Neuronal stem cell (in vitro differentiated cells): ENCODE data around the gene RTP4.

Source experiments
- DNase-seq: peaks from one replicate; pipeline ENCODE4 v3.0.0-alpha.2; 2013; ENCODE audit warnings: low spot score
- H2AFZ ChIP-seq: one replicate; pipeline ENCODE4 v1.6.1; 2013; ENCODE audit warnings: mild to moderate bottlenecking, low read length, inconsistent platforms
- H2AK5ac ChIP-seq: 2 replicates; pipeline ENCODE4 v1.6.1; 2013; ENCODE audit warnings: low read depth, mild to moderate bottlenecking, inconsistent platforms, low read length, moderate library complexity, mixed read lengths
- H2BK120ac ChIP-seq: 2 replicates; pipeline ENCODE4 v1.6.1; 2013; ENCODE audit warnings: low read depth, mild to moderate bottlenecking, inconsistent platforms, low read length, moderate library complexity, mixed read lengths
- H2BK12ac ChIP-seq: one replicate; pipeline ENCODE4 v1.6.1; 2013; ENCODE audit warnings: low read length, inconsistent platforms
- H2BK15ac ChIP-seq: 2 replicates; pipeline ENCODE4 v1.6.1; 2013; ENCODE audit warnings: mild to moderate bottlenecking, low read length, inconsistent platforms, mixed read lengths
- H2BK5ac ChIP-seq: one replicate; pipeline ENCODE4 v1.6.1; 2013; ENCODE audit warnings: inconsistent platforms, mild to moderate bottlenecking, low read length, moderate library complexity
- H3K14ac ChIP-seq: one replicate; pipeline ENCODE4 v1.6.1; 2013; ENCODE audit warnings: low read length, inconsistent platforms
- H3K18ac ChIP-seq: 2 replicates; pipeline ENCODE4 v1.6.1; 2013; ENCODE audit warnings: low read length, inconsistent platforms
- H3K23ac ChIP-seq: 2 replicates; pipeline ENCODE4 v1.6.1; 2013; ENCODE audit warnings: low read depth, mild to moderate bottlenecking, mixed read lengths, low read length, inconsistent platforms; ENCODE audit not compliant: poor library complexity
- H3K27ac ChIP-seq: replicated peaks from 3 replicates; pipeline ENCODE4 v1.5.1; 2013; ENCODE audit warnings: low read length, inconsistent platforms
- H3K27me3 ChIP-seq, 3 experiments: 2 replicates each; pipeline ENCODE4 v1.6.1; 2013; ENCODE audit warnings: low read length in 3 of 3, mild to moderate bottlenecking in 2 of 3, inconsistent platforms in 1 of 3, low read depth in 1 of 3, mixed read lengths in 1 of 3, moderate library complexity in 1 of 3; ENCODE audit not compliant: control insufficient read depth in 3 of 3, insufficient read depth in 3 of 3
- H3K36me3 ChIP-seq, 2 donors: replicated peaks in 1 of 2; 2 replicates each; pipeline ENCODE4 v1.6.1; 2013; ENCODE audit warnings: low read length in 2 of 2; ENCODE audit not compliant: control insufficient read depth in 2 of 2, insufficient read depth in 2 of 2
- H3K4ac ChIP-seq: 2 replicates; pipeline ENCODE4 v1.6.1; 2013; ENCODE audit warnings: inconsistent platforms, mild to moderate bottlenecking, low read length, moderate library complexity
- H3K4me1 ChIP-seq, 2 donors: 1 replicate in 1 of 2; 2 replicates in 1 of 2; pipeline ENCODE4 v1.6.1; 2013; ENCODE audit warnings: low read length in 2 of 2, low read depth in 1 of 2; ENCODE audit not compliant: control insufficient read depth in 2 of 2, insufficient read depth in 1 of 2
- H3K4me2 ChIP-seq: one replicate; pipeline ENCODE4 v1.6.1; 2013; ENCODE audit warnings: mild to moderate bottlenecking, low read length, inconsistent platforms; ENCODE audit not compliant: insufficient read depth, poor library complexity, severe bottlenecking
- H3K4me3 ChIP-seq, 2 donors: 2 replicates each; pipeline ENCODE4 v1.5.1; 2013; ENCODE audit warnings: low read length in 2 of 2, mild to moderate bottlenecking in 2 of 2, inconsistent platforms in 1 of 2, moderate library complexity in 1 of 2
- H3K79me1 ChIP-seq: one replicate; pipeline ENCODE4 v1.6.1; 2013; ENCODE audit warnings: low read depth, mild to moderate bottlenecking, inconsistent platforms, low read length, moderate library complexity
- H3K9ac ChIP-seq: one replicate; pipeline ENCODE4 v1.6.1; 2013; ENCODE audit warnings: mild to moderate bottlenecking, low read depth, low read length, inconsistent platforms; ENCODE audit not compliant: poor library complexity
- H3K9me3 ChIP-seq, 2 donors: replicated peaks in 1 of 2; 2 replicates each; pipeline versions ENCODE3 to v1.6.1; 2013; ENCODE audit warnings: low read length in 2 of 2, mild to moderate bottlenecking in 2 of 2, inconsistent platforms in 1 of 2, low read depth in 1 of 2, mixed read lengths in 1 of 2, moderate library complexity in 1 of 2; ENCODE audit not compliant: control insufficient read depth in 2 of 2, insufficient read depth in 1 of 2
- H4K8ac ChIP-seq: one replicate; pipeline ENCODE4 v1.6.1; 2013; ENCODE audit warnings: low read depth, mild to moderate bottlenecking, inconsistent platforms, low read length, moderate library complexity
- H4K91ac ChIP-seq: one replicate; pipeline ENCODE4 v1.6.1; 2013; ENCODE audit warnings: low read length, low read depth, mild to moderate bottlenecking, inconsistent platforms; ENCODE audit not compliant: poor library complexity
- WGBS, 2 donors: extraction: QIAGEN DNeasy Blood & Tissue Kit; methylation state at CpG; one replicate each; pipeline ENCODE4 v1.1.7; 2013; ENCODE audit warnings: missing lambda C conversion rate in 2 of 2, mixed read lengths in 1 of 2; ENCODE audit not compliant: insufficient read length in 2 of 2, insufficient replicate concordance in 1 of 2; ENCODE audit errors: extremely low coverage in 2 of 2; 5-methylcytosine and 5-hydroxymethylcytosine counted together

RTP4 gene

DNA sequence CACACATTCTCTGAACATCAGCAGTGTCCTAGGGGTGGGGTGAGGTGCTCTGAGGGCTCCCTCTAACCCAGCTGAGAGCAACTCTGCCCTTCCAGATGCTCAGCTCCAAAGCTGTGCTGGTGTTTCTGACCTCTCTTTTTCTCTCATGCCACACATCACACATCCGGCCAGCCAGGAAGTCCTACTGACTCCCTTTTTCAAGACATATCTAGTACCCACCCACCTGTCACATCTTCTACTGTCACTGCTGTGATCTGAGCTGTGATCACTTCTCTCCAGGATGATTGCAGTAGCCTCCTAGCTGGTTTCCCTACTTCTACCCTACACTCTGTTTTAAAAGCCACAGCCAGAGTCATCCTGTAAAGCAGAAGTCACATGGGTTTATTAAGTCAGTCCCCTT lies 46.4 kb upstream of the RTP4 start:
- no peak overlapping the region for H4K8ac ChIP-seq
- H3K23ac ChIP-seq, result no peak overlapping the region

DNA sequence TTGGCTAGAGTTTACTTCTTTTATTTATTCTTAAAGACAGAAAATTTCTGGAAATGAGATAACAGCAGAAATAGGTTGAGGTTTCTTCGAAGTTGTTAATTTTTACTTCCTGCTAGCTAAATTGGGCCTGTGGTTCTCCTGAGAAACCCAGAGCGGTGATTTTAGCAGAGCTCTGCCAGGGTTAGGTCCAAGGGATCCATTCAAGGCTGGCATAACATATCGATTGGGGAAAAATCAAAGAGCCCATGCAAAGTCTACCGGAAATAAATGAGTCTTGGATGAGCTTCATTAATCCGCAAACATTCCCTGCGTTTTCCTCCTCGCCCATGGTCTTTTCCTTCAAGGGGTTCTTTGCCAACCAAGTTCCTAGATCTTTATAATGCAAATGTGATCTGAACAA lies 45.9 kb upstream of the RTP4 start:
- H3K9me3 ChIP-seq, result no peaks in the 10 kb centered on the region
- no peak overlapping the region for H4K91ac ChIP-seq
- H4K8ac ChIP-seq, result no peak overlapping the region
- no peak overlapping the region for H2AK5ac ChIP-seq
- no peak overlapping the region for H3K4me3 ChIP-seq
- no peak overlapping the region for H3K18ac ChIP-seq
- H2AFZ ChIP-seq, result no peak overlapping the region
- no peak overlapping the region for H3K14ac ChIP-seq
- WGBS, 2 donors, result no CpG with 5 or more reads among the region's 7 CpGs
- no peak overlapping the region for H3K27ac ChIP-seq
- no peaks in the 10 kb centered on the region for H3K36me3 ChIP-seq
- no peak overlapping the region for H3K23ac ChIP-seq
- no peaks in the 10 kb centered on the region for H3K79me1 ChIP-seq
- H3K4me1 ChIP-seq, result peaks cover 0 to 2% of the 10 kb centered on the region in 2 donors
- H2BK12ac ChIP-seq, result no peak overlapping the region
- H2BK15ac ChIP-seq, result no peak overlapping the region
- DNase-seq, result no peak
- no peak overlapping the region for H3K9ac ChIP-seq
- no peak overlapping the region for H3K4me2 ChIP-seq
- no peak overlapping the region for H2BK120ac ChIP-seq
- H2BK5ac ChIP-seq, result no peak overlapping the region
- H3K4ac ChIP-seq, result no peak overlapping the region
- no peaks in the 10 kb centered on the region for H3K27me3 ChIP-seq

More for the DNA sequence above, 46.4 kb upstream of the RTP4 start:
- Histone ChIP-seq H2AK5ac (no peak overlapping the region), H3K79me1 (no peaks in the 10 kb centered on the region), H4K91ac (no peak overlapping the region), H3K27ac (no peak overlapping the region), H3K4ac (no peak overlapping the region), H2BK120ac (no peak overlapping the region), H3K9ac (no peak overlapping the region), H3K4me1 (peaks cover 0 to 2% of the 10 kb centered on the region in 2 donors), H3K36me3 (no peaks in the 10 kb centered on the region), H2BK12ac (no peak overlapping the region), H3K27me3 (no peaks in the 10 kb centered on the region), H3K18ac (no peak overlapping the region), H2BK5ac (no peak overlapping the region), H3K9me3 (no peaks in the 10 kb centered on the region), H2BK15ac (no peak overlapping the region), H3K4me3 (no peak overlapping the region), H3K14ac (no peak overlapping the region), H3K4me2 (no peak overlapping the region), H2AFZ (no peak overlapping the region)
- no peak for DNase-seq
- WGBS, 2 donors, result no CpG with 5 or more reads among the region's 1 CpG

DNA sequence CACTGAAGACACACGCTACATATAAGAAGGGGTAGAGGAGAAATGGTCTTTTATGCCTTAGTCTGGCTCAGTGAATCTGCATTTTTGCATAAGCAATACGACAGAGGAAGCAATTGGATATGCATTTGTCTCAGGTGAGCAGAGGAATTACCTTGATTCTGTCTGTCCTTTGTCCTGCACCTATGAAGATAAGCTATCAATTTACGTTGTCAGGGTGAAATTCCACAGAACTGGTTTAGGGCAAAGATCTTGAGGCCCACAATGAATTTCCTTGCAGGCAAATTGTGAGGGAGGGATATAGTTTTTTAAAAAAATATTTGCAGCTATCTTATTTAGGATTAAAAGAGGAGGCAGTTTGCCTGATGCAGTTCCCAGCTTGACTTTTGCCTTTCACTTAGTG lies 45.1 kb upstream of the RTP4 start:
- Histone ChIP-seq H2BK120ac (no peak overlapping the region), H2AK5ac (no peak overlapping the region), H4K91ac (no peak overlapping the region), H3K4me3 (no peak overlapping the region), H3K36me3 (no peaks in the 10 kb centered on the region), H3K9me3 (no peaks in the 10 kb centered on the region), H3K79me1 (no peaks in the 10 kb centered on the region), H3K4me1 (peaks cover 0 to 2% of the 10 kb centered on the region in 2 donors), H3K27me3 (no peaks in the 10 kb centered on the region), H3K9ac (no peak overlapping the region), H3K27ac (no peak overlapping the region), H3K14ac (no peak overlapping the region), H4K8ac (no peak overlapping the region), H3K4me2 (no peak overlapping the region), H3K18ac (no peak overlapping the region), H2BK12ac (no peak overlapping the region), H3K4ac (no peak overlapping the region), H2AFZ (no peak overlapping the region), H2BK5ac (no peak overlapping the region), H2BK15ac (no peak overlapping the region), H3K23ac (no peak overlapping the region)
- DNase-seq, result no peak
- no CpG with 5 or more reads among the region's 3 CpGs for WGBS, 2 donors

DNA sequence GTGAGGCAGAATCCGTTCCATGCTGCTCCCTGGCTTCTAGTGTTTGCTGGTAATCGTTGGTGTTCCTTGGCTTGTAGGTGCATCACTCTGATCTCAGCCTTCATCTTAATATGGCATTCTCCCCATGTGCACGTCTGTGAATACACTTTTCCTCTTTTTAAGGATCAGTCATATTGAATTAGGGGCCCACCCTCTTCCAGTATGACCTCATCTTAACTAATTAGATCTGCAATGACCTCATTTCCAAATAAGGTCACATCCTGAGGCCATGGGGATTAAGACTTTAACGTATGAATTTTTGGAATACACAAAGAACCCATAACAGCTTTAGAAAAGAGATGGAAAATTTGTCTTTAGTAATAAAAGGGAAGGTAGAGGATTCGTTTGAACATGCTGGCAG lies 42.6 kb upstream of the RTP4 start:
- H2AFZ ChIP-seq, result no peak overlapping the region
- no peak overlapping the region for H3K27ac ChIP-seq
- H3K9me3 ChIP-seq, result no peaks in the 10 kb centered on the region
- no peak overlapping the region for H2BK15ac ChIP-seq
- no peak overlapping the region for H3K9ac ChIP-seq
- H2AK5ac ChIP-seq, result no peak overlapping the region
- H2BK120ac ChIP-seq, result no peak overlapping the region
- H3K36me3 ChIP-seq, result no peaks in the 10 kb centered on the region
- H3K14ac ChIP-seq, result no peak overlapping the region
- H3K4me3 ChIP-seq, result no peak overlapping the region
- no peaks in the 10 kb centered on the region for H3K79me1 ChIP-seq
- no peak overlapping the region for H3K23ac ChIP-seq
- no peak overlapping the region for H2BK12ac ChIP-seq
- no peak overlapping the region for H4K8ac ChIP-seq
- no peak overlapping the region for H3K18ac ChIP-seq
- H3K27me3 ChIP-seq, result no peaks in the 10 kb centered on the region
- no peak overlapping the region for H4K91ac ChIP-seq
- H2BK5ac ChIP-seq, result no peak overlapping the region
- H3K4me1 ChIP-seq, result peaks cover 0 to 2% of the 10 kb centered on the region in 2 donors
- WGBS, 2 donors, result no CpG with 5 or more reads among the region's 5 CpGs
- no peak overlapping the region for H3K4me2 ChIP-seq
- no peak overlapping the region for H3K4ac ChIP-seq
- DNase-seq, result no peak
